Measurements from ENCODE around the gene LRCH1.

Gene LRCH1

GRCh38 chr13:46612267-46612666 lies 59.3 kb downstream of the LRCH1 start:
- no peak for DNase-seq (ENCODE audit: low read depth, low spot score)

- no peak for DNase-seq (ENCODE audit: low read depth, low spot score)
These were observed 60.6 kb downstream of the LRCH1 start for GRCh38 chr13:46613409-46614049.

GRCh38 chr13:46614582-46614981 lies 61.6 kb downstream of the LRCH1 start:
- peak; percentile 41 for DNase-seq (ENCODE audit: low read depth, low spot score)

DNA sequence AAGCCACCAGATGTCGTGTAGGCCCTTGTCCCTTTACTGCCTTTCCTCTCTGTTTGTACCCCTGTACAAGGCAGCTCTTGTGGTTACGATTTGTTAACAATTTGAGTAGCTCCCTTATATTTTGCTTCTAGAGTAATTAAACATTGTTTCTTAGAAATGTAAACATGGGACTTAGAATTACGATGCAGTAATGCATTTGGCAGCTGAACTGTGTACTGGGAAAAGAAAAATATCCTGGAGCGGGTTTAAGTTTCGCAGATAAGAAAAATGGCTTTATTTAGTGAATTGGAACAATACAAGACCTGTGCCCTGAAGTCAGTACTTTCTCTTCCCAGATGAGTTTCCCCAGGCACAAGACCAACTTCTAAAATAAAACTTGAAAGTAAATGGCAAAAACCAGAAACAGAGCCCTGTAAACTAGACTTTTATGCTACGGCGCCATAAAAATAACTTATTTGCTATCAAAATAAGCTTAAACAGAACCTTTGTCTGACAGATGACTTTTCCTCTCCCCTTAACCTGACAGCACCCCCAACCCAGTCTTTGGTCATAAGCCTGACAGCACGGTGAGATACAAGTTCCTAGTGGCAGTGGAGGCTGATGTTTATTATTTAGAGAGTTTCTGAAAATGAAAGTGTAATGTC lies 63.0 kb downstream of the LRCH1 start:
- no peak for DNase-seq (ENCODE audit: low read depth, low spot score)

DNA sequence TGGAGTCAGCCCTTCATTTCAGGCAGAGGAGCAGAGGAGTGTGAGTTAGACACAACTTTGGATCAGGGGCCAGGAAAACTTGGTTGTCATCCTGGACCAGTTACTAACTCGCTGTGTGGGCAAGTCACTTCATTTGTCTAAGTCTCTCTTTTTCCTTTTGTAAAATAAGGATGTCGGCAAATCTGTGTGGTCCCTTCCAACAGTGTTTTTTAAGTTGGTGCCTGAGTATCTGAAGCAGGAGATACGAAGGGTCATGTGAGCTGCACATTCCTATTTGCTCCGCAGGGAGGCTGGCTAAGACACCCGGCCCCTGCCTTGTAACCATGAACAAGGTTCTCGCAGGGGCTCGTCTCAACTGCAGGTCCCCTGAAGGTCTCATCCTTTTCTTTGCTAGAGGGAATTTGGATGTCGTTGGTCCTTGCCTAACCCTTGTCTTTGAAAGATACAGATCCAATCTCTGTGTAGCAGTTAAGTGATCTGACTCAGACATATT lies 64.3 kb downstream of the LRCH1 start:
- DNase-seq (ENCODE audit: low read depth, low spot score): no peak

DNA sequence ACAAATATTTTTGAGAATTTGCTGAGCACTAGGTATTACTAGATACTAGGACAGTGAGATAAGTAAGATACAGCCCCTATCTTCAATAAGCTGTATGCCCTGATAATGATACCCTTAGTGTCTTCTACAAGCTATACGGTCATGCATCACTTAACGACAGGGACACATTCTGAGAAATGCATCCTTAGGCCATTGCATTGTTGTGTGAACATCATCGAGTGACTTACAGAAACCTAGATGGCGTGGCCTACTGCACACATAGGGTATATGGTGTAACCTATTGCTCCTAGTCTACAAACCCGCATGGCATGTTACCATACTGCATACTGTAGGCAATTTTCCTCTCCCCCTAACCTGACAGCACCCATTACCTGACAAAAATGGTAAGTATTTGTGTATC lies 64.9 kb downstream of the LRCH1 start:
- no peak for DNase-seq (ENCODE audit: low read depth, low spot score)

DNA sequence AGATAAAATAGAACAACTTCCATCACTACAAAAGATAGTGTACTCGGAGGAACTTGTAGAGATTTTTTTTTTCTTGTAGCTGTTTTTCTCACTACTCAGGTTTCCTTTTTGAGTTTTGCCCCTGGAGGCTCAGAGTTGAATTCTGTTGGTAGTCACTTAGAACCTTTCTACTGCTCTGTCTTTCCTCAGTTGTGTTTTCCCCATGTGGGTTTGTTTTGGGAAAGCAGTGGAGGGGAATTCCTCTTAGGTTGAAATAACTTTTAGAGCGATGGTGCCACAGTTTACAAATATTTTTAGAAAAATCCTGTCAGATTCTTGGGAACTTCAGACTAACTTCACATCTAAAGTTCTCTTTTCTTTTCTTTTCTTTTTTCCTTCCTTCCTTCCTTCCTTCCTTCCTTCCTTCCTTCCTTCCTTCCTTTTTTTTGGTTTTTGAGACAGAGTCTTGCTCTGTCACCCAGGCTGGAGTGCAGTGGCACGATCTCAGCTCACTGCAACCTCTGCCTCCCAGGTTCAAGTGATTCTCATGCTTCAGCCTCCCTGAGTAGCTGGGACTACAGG lies 65.8 kb downstream of the LRCH1 start:
- no peak for DNase-seq (ENCODE audit: low read depth, low spot score)

DNA sequence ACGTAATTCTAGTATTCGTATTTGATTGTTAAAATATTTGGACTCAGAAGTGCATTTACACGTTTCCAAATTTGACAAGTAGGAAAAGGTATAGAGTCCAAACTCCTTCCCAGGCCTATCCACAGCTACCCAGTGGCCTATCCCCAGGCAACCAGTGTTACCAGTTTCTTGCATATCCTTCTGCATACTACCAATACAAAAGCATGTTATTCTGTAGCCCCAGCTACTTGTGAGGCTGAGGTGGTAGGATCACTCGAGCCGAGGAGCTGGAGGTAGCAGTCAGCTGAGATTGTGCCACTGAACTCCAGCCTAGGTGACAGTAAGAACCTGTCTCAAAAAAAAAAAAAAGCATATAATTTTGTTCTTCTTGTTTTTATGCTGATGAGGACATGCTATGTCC lies 67.1 kb downstream of the LRCH1 start:
- no peak for DNase-seq (ENCODE audit: low read depth, low spot score)

DNA sequence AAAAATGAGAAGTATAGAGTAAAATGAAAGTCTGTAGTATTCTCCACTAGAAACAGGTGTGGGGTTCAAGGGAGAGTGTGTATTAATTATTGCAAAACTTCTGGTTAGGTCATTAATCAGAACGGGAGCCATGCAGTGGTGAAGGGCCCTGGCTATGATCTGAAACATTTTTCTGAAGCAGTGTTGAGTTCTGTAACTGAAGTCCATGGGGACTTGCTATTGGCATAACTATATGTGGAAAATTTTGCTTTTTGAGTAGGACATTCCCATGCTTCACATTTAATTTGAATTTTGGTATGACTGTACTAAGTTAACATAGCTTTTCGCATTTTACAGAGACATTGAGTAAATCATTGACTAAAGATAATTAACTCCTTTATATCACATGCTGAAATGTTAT lies 67.5 kb downstream of the LRCH1 start:
- no peak for DNase-seq (ENCODE audit: low read depth, low spot score)

GRCh38 chr13:46621133-46621532 lies 68.2 kb downstream of the LRCH1 start:
- DNase-seq (ENCODE audit: low read depth, low spot score): no peak

DNA sequence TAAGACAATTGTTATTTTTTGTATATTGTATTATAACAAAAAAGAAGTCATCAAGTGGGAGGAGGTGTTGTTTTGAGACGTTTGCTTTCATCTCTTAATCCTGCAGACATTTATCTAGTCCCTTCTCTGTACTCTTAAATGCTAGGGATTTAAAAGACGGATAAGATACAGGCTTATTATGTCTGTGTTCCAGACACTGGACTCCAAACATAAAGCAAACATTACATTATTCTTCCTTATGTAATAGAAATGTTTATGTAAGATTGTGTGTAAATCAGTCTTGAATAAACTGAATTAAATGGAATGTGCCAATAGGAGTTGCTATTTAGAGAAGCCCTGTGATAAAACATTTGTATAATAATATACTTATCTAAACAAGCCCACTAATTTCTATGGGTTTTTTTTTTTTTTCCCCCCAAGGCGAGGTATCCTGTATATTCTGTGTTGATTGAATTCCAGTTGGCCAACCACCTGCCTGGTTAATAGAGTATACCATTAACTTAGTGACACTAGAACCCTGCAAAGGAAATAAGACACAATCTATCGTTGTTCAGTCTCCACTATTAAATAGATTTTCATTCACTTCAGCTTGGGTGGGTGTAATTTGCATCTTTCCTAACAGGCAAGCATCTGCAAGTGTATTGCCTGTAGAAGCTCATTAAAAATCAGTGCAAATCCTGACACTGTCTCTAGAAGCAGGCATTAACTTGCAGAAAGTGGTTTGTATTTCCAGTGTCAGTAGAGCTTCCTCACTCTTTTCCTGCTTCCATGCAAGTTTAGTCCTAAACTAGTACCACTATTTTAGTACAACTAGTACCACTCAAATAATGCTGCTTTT lies 69.0 kb downstream of the LRCH1 start:
- no peak for DNase-seq (ENCODE audit: low read depth, low spot score)

DNA sequence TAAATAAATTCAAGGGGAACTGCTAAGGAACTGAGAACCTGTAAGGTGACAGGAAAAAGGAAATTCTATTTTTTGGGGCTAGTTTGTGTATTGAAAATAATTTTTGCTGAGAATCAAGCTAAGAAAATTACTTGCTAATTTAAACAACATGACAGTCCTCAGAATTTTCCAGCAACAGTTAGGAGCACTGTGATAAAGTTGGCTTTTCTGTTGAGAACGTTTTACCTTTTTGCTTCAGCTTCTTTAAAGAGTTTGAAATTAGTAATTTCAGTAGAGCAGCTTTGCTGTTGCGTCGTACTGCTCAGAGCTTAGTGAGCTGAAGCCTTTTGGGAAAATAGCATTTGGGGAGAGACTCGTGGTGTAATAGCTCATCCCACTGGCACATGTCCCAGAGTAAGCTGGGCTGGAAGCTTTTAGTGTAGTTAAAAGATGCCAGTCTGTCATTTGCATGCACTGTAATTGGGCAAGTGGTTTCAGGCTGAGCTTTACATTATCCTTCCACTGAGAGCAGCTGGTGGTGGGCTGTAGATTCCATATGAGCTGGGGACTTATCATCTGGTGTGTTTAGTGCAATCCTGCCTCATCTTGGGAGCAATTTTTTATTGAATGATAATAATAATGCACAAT lies 69.8 kb downstream of the LRCH1 start:
- peak; percentile 67 for DNase-seq (ENCODE audit: low read depth, low spot score)

- DNase-seq (ENCODE audit: low read depth, low spot score): no peak
These were observed 71.4 kb downstream of the LRCH1 start for GRCh38 chr13:46624353-46624752.

DNA sequence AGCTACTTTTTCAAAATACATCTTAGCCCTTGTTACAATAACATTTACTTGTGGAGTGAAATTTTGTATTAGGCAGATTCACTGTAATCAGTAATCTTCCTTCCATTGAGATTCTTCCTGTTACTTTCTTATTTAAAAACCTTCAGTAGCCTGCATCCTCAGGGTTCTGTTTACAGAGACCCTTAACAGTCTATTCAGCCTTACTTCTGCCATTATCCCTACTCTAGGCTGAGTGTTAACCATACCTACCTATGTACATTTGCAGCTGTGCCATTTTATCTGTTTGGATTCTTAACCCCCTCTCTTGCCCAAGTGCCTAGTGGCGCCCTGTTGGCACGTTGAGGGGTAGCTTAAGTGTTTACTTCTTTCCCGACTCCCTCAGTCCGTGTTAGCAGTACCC lies 71.9 kb downstream of the LRCH1 start:
- no peak for DNase-seq (ENCODE audit: low read depth, low spot score)

- DNase-seq (ENCODE audit: low read depth, low spot score): no peak
These were observed 74.5 kb downstream of the LRCH1 start for GRCh38 chr13:46627462-46627861.

- DNase-seq (ENCODE audit: low read depth, low spot score): no peak
These were observed 75.8 kb downstream of the LRCH1 start for GRCh38 chr13:46628622-46629365.

DNA sequence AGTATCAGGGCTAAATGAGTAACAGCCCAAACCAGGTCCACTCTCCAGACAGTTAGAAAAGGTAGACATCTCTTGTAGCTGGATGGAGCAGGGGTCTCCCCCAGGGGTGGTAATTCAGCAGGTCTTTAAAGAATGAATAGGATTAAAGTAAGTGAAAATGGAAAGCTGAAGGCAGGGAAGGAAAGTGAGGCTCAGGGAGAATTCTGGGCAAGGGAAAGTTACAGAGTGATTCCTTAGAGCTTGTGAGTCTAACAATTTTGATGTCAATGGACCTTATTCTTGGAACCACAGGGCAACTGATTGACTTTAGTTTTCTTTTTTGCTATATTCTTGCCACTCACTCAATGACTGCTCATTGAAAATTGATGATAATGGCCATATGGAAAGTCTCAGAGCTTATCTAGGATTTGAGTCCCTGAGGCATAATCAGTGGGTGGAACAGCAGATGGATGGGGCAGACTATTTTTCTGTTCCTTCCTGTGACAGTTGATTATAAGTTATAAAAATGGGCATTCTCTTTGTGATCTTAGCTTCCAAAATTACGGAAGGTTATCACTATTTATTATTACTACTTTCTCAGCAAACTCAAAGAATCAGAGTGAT lies 76.9 kb downstream of the LRCH1 start:
- no peak for DNase-seq (ENCODE audit: low read depth, low spot score)

- no peak for DNase-seq (ENCODE audit: low read depth, low spot score)
These were observed 77.6 kb downstream of the LRCH1 start for GRCh38 chr13:46630431-46631178.

DNA sequence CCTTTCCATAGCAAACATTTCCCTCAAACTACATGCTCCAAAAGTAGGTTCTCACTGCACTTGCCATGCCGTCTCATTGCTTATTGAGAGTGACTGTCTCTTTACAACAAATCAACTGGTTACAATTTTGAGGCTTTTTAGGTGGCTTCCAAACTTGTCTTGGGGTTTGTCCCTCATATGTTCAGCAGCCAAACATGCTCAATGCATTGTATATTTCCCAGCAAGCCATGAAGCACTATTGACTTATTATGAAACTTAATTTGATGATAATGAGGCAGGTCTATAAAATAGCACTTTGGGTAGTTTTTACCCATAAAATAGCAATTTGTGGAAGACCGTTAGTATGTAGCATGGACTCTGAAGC lies 78.2 kb downstream of the LRCH1 start:
- no peak for DNase-seq (ENCODE audit: low read depth, low spot score)

GRCh38 chr13:46632176-46632575 lies 79.2 kb downstream of the LRCH1 start:
- no peak for DNase-seq (ENCODE audit: low read depth, low spot score)

Measured in astrocyte of the hippocampus (primary cell).